ENCODE results near the gene ERC2. TPM values are rescaled to one million over a fixed set of nuclear protein-coding genes. Genes with fewer than 3 reads are reported as not detected.
A peak's percentile ranks its signal among the peaks of the same experiment; 100 is the strongest.

The ERC2 gene
- total RNA-seq, 1 experiment from 2014 or later: 0.47 TPM

DNA sequence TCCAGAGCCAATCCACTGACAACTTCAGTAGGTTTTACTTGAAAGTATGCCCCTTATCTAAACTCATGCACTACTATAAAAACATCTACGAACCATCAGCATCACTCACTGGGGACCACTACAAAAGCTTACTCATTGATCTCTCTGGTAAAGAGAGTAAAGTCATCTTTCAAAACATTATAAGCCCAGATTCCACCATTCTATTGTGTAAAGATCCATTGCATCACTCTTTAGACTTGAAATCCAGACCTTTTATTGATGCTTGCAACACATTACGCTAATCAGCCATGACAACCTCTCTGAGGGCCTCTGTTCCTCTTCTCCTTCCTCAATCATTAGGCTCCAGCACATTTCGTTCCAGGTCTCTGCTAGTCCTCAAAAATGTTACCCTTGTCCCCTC is 732.3 kb downstream of the ERC2 start:
- no peak for DNase-seq (ENCODE audit: extremely low read depth, low read depth)

DNA sequence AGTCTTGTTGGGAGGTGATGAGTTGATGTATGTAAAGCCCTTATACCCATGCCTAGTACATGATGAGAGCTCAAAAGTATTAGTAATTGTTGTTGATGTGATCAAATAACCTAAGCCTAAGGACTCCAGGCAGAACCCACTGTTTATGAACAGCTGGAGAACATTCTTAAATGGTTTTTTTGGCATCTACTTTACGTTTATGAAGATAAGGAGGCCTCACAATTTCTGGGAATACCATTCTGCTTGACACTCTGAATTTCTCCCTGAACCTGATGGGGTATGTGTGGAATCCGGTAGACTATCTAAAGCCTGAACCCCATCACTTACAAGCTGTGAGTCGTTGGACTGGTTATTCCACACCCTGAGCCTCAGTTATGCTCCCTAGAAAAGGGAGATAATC is 736.5 kb downstream of the ERC2 start:
- DNase-seq (ENCODE audit: extremely low read depth, low read depth): no peak

DNA sequence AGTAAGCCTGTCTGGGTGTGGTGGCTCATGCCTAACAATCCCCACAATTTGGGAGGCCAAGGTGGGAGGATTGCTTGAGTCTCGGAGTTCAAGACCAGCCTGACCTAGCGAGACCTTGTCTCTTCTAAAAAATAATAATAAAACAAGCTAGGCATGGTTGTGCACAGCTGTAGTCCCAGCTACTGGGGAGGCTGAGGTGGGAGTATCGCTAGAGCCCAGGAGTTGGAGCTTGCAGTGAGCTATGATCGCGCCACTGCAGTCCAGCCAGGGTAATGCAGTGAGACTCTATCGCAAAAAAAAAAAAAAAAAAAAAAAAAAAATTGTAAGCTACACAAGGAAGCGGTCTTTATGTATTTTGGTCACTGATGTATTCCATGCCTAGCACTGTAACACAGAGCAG is 738.7 kb downstream of the ERC2 start:
- no peak for DNase-seq (ENCODE audit: extremely low read depth, low read depth)

DNA sequence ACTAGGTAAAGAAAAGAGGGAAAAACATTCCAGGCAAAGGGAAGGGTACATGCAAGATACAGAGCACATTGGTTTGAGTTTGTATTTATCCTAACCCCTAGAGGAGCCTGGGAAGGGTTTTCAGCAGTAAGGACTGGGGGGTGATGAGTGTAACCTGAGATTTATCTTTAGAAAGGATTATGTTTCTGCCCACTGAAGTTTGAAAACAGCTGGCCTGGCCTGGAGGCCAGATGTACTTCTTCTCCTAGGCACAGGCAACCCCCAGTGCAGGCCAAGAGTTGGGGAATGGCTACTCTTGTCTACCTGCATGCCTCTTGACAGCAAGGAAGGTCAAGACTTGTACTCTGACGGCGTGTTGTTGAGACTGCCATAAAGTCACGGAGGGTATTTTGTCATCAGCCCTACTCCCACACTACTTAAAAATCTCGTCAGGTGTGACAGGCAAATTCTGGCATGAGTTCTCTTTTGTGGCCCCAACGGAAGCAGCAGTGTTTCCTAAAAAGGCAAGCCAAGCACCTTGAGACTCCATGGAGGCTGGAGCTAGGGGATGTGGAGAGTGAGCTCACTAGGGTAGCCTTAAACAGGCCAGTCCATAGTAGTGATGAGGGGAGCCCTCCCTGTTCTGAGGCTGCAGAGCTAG is 739.7 kb downstream of the ERC2 start:
- no peak for DNase-seq (ENCODE audit: extremely low read depth, low read depth)

DNA sequence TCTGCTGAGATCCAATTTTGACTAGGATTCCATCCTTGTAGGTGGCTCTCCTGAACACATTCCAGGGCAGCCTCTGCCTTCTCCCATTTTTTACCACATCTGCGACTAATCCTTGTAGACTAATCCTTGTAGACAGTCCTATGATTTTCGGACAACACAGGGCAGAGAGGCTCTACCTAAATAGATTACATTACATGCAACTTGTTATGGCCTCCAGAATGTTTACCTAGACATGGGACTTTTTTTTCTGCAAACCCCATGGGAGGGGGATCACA is 741.8 kb downstream of the ERC2 start:
- DNase-seq (ENCODE audit: extremely low read depth, low read depth): no peak

DNA sequence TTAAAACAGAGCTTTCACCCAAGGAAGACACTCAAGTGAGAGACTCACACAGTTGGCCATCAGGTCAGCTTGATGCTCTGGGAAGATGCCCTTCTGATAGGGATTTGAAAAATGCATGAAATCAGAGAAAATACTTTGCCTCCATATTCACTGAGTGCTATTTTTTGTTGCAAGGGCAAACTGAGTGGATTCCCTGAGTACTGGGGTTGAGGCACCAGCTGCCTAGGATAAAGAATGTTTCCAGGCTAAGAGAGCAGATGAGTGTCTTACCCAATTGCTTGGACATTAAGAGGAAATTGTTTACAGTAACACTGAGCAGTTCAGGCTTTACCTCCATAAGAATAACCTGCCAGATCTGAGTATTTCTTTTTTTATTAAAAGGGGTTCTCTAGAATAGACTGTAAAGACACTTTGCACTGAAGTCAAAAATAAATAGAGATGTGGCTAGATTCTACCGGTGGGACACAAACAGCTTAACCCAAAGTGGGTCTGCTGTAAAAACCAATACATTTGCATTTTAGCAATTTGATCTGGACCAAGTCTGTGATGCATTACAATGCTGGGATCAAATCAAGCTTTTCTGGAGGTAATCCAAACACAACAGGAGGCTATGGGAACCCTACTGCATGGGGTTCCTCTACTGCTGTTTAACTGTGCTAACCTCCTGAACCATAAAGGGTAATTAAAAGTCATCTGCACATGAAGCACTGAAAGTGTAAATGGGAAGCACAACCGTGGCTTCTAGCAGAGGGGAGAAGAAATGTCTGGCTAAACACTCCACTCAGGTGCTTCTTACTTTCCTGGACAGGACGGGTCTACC is 742.4 kb downstream of the ERC2 start:
- DNase-seq (ENCODE audit: extremely low read depth, low read depth): no peak

DNA sequence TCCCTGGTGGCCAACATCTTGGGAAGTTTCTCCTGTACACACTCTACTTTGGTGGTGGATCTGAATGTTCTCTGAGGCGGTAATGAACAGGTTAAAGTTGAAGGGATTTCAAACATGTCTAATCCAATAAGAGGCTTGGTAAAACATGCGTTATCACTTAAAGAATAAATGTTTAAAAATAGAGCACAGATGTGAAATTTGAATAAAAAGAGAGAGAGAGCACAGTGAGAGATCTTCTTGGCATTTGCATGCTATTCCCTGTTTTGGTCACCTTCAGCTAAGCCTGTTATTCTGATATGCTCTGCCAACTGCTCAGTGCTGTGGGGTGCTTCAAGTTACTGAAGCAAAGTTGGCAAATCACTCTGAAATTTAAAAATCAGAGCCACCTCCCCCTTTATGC is 743.4 kb downstream of the ERC2 start:
- DNase-seq (ENCODE audit: extremely low read depth, low read depth): no peak

DNA sequence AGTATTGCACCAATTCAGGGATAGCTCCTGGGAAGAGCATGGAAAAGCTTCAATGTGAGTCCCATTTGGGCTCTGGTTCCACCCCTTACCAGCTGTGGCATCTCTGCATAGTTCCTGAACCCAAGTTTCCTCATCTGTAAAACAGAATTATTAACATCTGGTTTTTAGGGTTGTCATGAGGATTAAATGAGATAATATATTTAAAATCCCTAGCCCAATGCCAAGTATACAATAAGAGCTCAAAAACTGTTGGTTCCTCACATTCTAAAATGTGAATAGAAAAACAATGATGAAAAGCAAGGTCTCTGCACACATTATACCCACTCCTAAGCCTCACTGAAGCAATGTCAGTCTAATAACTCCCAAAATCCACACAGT is 743.9 kb downstream of the ERC2 start:
- DNase-seq (ENCODE audit: extremely low read depth, low read depth): no peak

DNA sequence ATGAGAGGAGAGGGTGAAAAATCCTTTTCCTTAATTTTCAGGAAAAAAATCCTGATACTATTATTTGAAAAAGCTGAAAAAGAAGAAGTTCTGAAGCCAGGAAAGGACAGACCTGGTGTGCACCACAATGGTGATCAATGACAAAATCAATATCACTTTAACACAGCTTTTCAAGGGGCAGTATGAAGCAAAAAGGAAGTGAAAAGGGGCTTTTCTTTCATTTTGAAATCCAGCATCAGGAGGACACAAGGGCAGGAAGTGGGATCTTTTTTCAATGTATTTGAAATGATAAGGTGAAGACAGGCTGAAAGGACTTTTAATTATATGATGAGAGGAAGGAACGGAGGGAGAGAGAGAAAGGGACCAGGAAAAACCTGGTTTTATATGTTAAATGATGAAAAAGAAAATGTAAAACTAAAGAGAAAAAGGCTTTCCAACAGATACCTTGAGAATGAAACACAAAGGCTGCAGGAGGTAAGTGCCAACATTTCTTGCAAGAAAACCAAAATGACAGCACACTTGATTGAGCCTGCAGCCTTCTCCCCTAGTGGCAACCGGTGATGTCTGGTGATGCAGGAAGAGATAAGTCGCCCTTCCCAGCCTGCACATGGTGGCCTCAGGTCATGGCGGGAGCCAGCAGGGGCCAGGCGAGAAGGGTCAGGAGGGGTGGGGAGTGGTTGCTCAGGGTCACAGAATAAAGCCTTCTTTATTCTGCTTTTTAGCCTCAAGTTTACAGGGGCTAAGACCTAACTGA is 744.4 kb downstream of the ERC2 start:
- no peak for DNase-seq (ENCODE audit: extremely low read depth, low read depth)

DNA sequence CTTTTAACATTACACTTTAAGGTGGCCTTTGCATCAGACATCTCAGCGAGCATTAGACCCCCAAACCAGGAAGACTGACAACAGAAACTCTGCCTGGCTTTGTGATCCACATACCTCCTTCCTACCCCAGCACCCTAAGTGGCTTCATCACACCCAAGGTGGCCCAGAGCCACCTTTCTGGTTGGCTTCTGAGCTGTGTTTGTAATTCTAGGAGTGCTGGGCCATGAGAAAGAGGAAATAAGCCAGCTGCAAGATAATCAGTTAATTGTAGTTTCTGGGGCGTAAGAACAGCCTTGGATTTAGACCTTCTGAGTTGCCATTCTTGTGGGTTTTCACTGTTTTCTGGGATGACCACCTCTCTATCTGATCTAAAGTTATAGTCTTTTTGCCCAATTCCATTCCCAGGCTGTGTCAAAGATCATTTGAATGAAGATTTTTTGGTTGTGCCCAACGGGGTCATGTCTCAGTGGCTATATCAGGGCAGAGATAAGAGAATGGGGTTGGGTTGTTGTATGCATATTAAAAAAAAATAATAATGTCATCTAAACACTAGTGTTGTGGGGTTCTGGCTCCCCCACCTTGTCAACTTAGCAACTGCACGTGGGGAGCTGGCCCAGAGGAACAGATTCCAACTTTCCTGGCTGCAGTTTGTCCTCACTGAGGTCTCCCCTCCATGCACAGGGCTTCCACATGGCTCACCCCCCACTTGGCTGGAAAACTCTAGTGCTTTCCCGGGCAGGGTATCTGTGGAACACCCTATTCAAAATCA is 746.4 kb downstream of the ERC2 start:
- DNase-seq (ENCODE audit: extremely low read depth, low read depth): peak; percentile 29

DNA sequence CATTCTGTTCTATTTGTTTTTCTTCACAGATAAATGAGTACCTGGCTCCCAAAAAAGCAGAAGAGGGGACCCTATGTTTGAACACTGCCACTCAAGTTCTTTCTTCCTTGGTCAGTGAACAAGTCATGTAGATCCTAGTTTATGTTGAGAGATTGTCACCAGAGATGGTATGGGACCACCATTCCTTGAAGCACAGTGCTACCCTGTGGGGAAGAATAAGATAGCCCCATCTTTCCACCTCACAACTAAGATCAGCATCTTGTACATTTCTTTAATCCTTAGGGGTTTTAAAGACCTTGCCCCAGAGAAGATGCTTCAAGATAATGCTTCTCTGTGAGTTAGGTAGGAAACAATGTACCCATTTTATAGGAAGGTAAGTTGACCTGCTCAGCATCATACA is 747.7 kb downstream of the ERC2 start:
- peak; percentile 20 for DNase-seq (ENCODE audit: extremely low read depth, low read depth)

DNA sequence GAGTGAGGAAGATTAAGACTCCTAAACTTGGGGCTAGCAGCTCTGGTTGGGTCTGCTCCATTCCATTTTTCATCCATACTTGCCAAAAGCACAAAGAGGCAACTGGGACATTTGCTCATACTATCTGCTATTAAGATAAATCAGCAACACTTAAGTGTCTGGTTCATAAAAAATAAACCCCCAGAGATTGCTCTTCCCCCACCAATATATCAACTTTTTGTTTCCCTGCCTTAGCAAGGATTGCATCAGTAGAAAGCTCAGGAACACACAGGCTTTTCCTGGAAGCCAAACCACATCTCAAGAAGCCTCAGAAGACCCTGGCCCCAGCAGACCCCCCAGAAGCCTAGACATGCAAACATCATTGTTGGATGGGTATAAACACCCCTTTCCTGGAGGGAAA is 748.8 kb downstream of the ERC2 start:
- DNase-seq (ENCODE audit: extremely low read depth, low read depth): no peak

DNA sequence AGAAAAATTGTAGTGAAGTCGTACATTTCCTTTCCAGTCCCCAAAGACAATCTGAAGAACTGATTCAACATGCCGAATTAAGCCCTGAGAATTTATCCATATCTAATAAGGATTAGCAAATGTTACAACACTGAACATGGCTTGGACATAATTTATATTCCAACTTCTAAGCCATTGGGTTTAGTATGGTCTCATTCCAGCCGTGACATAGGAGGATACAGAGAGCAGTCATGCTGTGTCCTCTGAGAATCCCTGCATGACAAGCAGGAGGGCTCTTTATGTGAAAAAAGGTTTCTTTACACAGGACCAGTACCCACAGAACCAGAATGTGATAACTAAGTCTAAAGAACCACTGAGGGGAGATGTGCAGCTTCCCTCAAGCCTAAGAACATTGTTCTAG is 749.3 kb downstream of the ERC2 start:
- DNase-seq (ENCODE audit: extremely low read depth, low read depth): no peak

DNA sequence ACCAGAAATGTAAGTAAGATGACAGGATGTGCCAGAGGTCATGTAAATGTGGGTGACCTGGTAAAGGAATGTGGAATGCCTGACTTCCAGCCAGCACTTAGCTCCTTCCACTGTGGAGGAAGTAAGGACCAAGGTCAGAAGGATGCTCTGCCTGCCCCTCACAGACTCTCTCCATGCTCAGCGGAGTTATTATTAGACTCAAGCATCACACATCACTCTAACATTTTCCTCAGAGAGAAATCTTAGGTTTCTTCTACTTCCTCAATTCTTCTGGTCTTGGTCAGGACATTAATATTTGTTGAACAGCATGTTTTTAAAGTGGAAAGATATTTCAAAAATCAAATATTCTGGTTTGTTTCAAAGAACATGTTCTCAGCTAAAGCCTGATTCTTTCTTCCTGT is 749.7 kb downstream of the ERC2 start:
- no peak for DNase-seq (ENCODE audit: extremely low read depth, low read depth)

DNA sequence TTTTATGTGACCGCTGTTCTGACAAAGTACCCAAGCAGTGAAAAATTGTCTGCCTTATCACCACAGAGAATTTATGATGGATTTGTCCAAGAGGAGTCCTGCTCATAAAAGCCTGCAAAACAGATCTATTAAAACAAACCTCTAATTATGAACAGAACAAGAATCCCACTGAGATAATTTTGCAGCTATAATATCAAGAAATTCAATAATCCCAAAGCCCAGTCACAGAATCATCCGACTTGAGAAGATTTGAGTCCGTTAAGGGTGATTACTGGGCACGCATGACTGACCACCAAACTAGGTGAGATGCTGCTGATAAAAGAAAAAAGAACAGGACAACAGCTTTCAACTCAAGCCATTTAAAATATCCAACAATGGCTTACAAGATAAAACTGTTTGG is 750.2 kb downstream of the ERC2 start:
- no peak for DNase-seq (ENCODE audit: extremely low read depth, low read depth)

DNA sequence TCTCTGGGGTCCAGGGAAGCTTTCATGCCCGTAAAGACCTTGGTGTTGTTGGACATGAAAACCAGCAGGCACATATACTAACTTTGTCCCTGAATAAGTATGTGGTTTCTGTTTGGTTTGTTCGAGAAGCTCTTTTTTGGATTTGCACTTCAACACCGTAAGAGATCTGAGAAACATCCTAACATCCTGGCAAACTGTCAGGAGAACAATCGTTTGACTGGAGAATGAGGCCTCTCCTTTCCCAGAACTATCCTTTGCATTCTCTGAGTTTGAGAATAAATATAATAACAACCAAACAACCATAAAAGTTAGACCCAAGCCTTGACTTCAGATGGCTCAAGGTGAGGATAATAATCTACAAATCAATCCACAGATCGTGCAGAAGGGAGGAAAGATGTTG is 750.8 kb downstream of the ERC2 start:
- DNase-seq (ENCODE audit: extremely low read depth, low read depth): no peak

DNA sequence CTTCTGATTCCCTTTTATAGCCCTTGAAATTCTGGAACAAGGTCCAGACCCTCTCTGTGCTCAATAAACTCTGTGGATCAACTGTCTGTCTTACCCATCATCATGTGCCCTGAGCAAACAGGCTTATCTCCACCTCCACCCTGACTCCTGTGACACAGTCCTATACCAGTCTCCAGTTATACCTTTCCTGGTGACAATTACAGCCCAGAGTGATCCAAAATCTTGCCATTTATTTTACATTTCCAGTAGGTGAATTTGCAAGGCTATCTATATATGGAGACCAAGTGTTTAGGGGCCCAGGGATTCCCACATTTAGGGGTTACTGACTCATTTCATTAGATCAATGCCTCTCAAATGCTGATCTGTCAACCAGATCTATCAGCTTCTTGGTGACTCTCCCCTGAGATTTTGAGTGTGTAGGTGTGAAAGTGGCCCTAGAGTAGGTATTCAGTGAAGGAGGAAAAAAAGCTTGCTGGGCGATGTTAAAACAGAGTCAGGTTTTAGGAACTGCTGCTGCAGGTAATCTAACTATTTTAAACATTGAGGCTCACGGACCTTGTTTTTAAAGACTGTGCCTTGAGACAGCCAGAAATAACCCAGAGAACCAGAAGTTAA is 751.5 kb downstream of the ERC2 start:
- no peak for DNase-seq (ENCODE audit: extremely low read depth, low read depth)

DNA sequence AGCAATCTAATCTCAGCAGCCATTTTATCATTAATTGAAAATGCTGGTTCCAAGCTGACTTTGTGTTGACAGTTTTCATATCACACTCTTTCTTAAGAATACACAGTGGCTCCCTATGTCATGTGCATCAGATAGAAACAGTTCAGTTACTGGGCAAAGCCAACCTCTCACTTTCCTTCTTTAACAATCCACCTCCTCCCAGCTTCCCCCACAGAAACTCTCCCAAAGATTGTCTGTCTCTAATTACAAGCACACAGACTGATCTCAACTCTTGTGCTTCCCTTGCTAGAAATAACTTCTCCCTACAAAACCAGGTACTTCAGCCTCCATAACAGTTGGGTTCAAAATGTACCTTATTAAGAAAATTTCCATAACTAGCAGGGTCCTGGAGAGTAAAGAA is 752.2 kb downstream of the ERC2 start:
- no peak for DNase-seq (ENCODE audit: extremely low read depth, low read depth)

DNA sequence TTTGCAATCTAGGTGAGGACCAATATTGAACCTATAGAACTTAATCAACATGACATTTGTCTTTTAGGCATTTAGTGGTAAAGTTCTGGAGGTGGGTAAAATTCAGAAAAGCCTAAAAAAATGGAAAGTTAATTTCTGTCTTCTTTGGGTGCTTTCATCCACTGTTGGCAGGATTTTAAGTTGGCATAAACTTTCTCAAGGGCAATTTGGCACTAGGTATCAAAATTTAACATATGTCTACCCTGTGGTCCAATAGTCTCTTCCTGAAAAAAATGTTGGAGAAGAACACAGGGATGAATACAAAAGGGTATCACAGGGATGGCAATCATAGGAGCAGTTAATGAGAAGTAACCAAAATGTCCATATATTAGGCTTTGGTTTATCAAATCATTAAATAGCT is 754.2 kb downstream of the ERC2 start:
- DNase-seq (ENCODE audit: extremely low read depth, low read depth): no peak

DNA sequence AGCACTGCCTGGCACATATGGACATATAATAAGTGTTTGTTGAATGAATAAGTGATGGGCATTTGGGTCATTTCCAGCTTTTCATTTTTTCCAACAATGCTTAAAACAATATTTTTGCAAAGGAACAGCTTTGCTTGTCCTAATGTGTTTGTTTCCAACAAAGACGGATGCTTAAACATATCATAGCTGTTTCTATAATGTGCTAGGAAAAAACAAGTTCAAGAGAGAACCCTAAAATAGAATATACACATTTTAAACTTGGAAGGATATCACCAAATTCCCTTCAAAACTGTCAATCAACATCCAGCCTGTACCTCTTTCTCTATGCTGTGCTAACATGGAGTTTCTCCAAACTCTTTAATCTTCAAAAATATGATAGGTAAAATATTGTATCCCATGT is 756.6 kb downstream of the ERC2 start:
- no peak for DNase-seq (ENCODE audit: extremely low read depth, low read depth)
